Lower leg skin (tissue), 3 donors: ENCODE data around the gene CAMSAP2.

Experiments used
- POLR2A ChIP-seq, 2 donors: fragments of 450-650 bp; IDR thresholded peaks; one replicate each; pipeline ENCODE4 v1.6.1; 2016 to 2017; ENCODE audit warnings: antibody characterized with exemption in 2 of 2, mild to moderate bottlenecking in 1 of 2, moderate library complexity in 1 of 2
- TF ChIP-seq, protein P1 (sequence below), 3 donors: fragments of 450-650 bp; IDR thresholded peaks; one replicate each; pipeline ENCODE4 v1.5.1; 2016; ENCODE audit warnings: antibody characterized with exemption in 3 of 3, mild to moderate bottlenecking in 3 of 3, moderate library complexity in 2 of 3

GRCh38 chr1:200704986-200705500, 33.6 kb upstream of the CAMSAP2 start:
- TF ChIP-seq, protein P1, sequence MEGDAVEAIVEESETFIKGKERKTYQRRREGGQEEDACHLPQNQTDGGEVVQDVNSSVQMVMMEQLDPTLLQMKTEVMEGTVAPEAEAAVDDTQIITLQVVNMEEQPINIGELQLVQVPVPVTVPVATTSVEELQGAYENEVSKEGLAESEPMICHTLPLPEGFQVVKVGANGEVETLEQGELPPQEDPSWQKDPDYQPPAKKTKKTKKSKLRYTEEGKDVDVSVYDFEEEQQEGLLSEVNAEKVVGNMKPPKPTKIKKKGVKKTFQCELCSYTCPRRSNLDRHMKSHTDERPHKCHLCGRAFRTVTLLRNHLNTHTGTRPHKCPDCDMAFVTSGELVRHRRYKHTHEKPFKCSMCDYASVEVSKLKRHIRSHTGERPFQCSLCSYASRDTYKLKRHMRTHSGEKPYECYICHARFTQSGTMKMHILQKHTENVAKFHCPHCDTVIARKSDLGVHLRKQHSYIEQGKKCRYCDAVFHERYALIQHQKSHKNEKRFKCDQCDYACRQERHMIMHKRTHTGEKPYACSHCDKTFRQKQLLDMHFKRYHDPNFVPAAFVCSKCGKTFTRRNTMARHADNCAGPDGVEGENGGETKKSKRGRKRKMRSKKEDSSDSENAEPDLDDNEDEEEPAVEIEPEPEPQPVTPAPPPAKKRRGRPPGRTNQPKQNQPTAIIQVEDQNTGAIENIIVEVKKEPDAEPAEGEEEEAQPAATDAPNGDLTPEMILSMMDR (IDR thresholded peaks at IDR 0.05), result no peak
- no peak for TF ChIP-seq POLR2A (IDR thresholded peaks at IDR 0.05)
